ENCODE data around the gene XPC. TPM values are rescaled to one million over a fixed set of nuclear protein-coding genes. Genes with fewer than 3 reads are reported as not detected.
"Not testable (repeated sequence)": the region's sequence is repeated elsewhere in the genome, so short reads cannot be mapped to it uniquely, and the experiment has no call there.

XPC gene
- total RNA-seq, 1 donor from 2014 or later = 40.1 TPM

DNA sequence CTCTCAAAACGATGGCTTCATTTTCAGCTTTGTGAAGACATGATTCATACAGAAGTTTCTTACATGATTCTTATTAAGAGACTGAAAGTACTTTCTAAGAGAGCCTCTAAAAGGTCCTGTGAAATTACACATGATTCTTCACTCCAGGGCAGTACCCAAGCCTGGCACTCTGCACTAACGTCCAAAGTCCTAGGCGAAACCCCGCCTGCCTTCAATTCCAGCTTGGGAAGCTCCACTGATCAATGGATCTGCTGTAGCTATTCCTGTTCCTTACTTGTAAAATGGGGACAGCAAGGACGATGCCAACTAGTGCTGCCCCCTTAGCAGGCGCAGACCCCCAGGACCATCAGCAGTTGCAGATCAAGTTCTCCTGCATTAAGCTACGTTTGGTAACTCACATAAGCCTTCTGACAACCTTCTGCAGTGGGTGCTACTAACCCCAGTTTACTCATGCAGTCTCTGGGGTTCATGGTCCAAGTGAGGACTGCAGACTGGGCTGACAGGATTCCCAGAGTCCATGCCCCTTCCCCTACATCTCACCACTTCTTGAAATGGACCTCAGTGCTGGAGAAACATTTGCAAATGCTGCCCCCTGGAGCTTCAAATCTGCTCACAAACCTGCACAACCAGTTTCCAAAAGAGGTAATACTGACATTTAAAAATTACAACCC lies 64.3 kb downstream of the XPC start:
- Mint-ChIP-seq H3K36me3 (ENCODE audit: insufficient read depth) (peaks cover 11% of the 10 kb centered on the region), H3K4me1 (ENCODE audit: low read depth) (peaks cover 6% of the 10 kb centered on the region), H3K27ac (no peak overlapping the region), H3K27me3 (no peaks in the 10 kb centered on the region), H3K4me3 (ENCODE audit: low read depth) (no peak overlapping the region), H3K9me3 (ENCODE audit: low read depth) (no peaks in the 10 kb centered on the region)
- no peak for DNase-seq (ENCODE audit: low spot score, unreplicated experiment)
- TF ChIP-seq, protein P1, sequence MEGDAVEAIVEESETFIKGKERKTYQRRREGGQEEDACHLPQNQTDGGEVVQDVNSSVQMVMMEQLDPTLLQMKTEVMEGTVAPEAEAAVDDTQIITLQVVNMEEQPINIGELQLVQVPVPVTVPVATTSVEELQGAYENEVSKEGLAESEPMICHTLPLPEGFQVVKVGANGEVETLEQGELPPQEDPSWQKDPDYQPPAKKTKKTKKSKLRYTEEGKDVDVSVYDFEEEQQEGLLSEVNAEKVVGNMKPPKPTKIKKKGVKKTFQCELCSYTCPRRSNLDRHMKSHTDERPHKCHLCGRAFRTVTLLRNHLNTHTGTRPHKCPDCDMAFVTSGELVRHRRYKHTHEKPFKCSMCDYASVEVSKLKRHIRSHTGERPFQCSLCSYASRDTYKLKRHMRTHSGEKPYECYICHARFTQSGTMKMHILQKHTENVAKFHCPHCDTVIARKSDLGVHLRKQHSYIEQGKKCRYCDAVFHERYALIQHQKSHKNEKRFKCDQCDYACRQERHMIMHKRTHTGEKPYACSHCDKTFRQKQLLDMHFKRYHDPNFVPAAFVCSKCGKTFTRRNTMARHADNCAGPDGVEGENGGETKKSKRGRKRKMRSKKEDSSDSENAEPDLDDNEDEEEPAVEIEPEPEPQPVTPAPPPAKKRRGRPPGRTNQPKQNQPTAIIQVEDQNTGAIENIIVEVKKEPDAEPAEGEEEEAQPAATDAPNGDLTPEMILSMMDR (IDR thresholded peaks at IDR 0.05; ENCODE audit: unreplicated experiment) = peak; percentile 59

DNA sequence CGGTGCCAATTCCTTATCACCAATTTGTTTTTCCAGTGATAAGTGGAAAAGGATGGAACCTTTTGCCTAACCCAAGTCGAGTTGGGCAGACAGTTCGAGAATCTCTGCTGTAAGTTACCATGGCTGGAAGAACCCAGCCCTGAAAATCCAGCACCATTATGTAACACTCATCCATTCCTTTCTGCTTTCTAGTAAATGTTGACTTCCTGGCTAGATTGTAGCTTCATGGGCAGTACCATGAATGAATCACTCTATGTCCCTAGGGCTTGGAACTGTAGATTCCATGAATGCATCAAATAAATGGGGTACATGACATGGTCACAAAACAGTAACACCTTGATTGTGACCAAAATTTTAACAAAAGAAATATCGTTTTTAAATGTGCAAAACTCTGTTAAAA lies 67.7 kb downstream of the XPC start:
- Mint-ChIP-seq H3K27ac (no peak overlapping the region), H3K9me3 (ENCODE audit: low read depth) (no peaks in the 10 kb centered on the region), H3K4me1 (ENCODE audit: low read depth) (peaks cover 6% of the 10 kb centered on the region), H3K27me3 (no peaks in the 10 kb centered on the region), H3K4me3 (ENCODE audit: low read depth) (no peak overlapping the region), H3K36me3 (ENCODE audit: insufficient read depth) (peaks cover 11% of the 10 kb centered on the region)
- TF ChIP-seq, protein P1 (IDR thresholded peaks at IDR 0.05; ENCODE audit: unreplicated experiment) = no peak
- DNase-seq (ENCODE audit: low spot score, unreplicated experiment) = no peak

DNA sequence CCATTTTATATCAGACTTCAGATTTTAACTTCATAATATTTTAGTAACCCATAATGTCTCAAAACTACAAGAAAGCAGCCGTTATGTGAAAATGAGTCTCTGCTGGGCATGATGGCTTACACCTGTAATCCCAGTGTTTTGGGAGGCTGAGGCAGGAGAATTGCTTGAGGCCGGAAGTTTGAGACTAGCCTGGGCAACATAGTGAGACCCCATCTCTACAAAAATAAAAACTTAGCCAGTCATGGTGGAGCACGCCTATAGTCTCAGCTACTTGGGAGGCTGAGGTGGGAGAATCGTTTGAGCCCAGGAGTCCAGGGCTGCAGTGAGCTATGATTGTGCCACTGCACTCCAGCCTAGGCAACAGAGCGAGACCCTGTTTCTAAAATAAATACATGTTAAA lies 68.6 kb downstream of the XPC start:
- H3K9me3 Mint-ChIP-seq (ENCODE audit: low read depth); H3K4me1 Mint-ChIP-seq (ENCODE audit: low read depth); DNase-seq (ENCODE audit: low spot score, unreplicated experiment); H3K4me3 Mint-ChIP-seq (ENCODE audit: low read depth); H3K27ac Mint-ChIP-seq; H3K27me3 Mint-ChIP-seq: not testable (repeated sequence)
- H3K36me3 Mint-ChIP-seq (ENCODE audit: insufficient read depth) = peaks cover 11% of the 10 kb centered on the region

DNA sequence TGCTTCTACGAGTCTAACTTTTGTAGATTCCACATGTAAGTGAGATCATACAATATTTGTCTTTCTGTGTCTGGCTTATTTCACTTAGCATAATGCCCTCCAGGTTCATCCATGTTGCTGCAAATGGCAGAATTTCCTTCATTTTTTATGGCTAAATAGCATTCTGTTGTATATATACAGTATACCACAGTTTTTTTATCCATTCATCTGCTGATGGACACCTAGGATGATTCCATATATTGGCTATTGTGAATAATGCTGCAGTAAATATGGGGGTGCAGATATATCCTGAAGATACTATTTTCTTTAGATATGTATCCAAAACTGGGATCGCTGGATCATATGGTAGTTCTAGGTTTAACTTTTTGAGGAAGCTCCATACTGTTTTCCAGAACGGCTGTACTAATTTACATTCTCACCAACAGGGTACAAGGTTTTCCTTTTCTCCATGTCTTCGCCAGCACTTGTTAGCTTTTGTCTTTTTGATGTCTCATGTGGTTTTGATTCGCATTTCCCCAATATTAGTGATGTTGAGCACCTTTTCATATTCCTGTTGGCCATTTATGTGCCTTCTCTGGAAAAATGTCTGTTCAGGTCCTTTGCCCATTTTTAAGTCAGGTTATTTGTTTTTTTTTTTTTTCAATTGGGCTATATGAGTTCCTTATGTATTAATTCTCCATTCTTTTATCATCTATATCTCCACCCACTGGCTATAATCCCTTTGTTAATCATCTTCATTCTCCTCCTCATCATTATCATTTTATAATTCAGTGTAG lies 80.6 kb downstream of the XPC start:
- no peaks in the 10 kb centered on the region for H3K36me3 Mint-ChIP-seq (ENCODE audit: insufficient read depth)
- TF ChIP-seq, protein P1 (IDR thresholded peaks at IDR 0.05; ENCODE audit: unreplicated experiment) = no peak
- no peak overlapping the region for H3K27ac Mint-ChIP-seq
- no peak for DNase-seq (ENCODE audit: low spot score, unreplicated experiment)
- H3K27me3 Mint-ChIP-seq = no peaks in the 10 kb centered on the region
- H3K9me3 Mint-ChIP-seq (ENCODE audit: low read depth) = peaks cover 14% of the 10 kb centered on the region
- no peaks in the 10 kb centered on the region for H3K4me1 Mint-ChIP-seq (ENCODE audit: low read depth)
- no peak overlapping the region for H3K4me3 Mint-ChIP-seq (ENCODE audit: low read depth)

- Mint-ChIP-seq H3K4me3 (ENCODE audit: low read depth) (no peak overlapping the region), H3K9me3 (ENCODE audit: low read depth) (peaks cover 14% of the 10 kb centered on the region), H3K4me1 (ENCODE audit: low read depth) (peaks cover 4% of the 10 kb centered on the region), H3K36me3 (ENCODE audit: insufficient read depth) (no peaks in the 10 kb centered on the region), H3K27ac (no peak overlapping the region), H3K27me3 (no peaks in the 10 kb centered on the region)
- TF ChIP-seq, protein P1 (IDR thresholded peaks at IDR 0.05; ENCODE audit: unreplicated experiment) = no peak
- DNase-seq (ENCODE audit: low spot score, unreplicated experiment) = no peak
Observed at GRCh38 chr3:14096742-14097141, 81.7 kb downstream of the XPC start.

Other genes with a start within 250 kb of the XPC start
- gene CHCHD4, start 53.7 kb downstream of the XPC start, total RNA-seq = 10.8 and 12.7 TPM in 2 replicates
- 38.2 and 40.0 TPM in 2 replicates for gene TMEM43, start 53.5 kb downstream of the XPC start, total RNA-seq
- gene LSM3, start 216 bp upstream of the XPC start, total RNA-seq = 13.2 and 13.4 TPM in 2 replicates
- gene SLC6A6, start 224.0 kb upstream of the XPC start, total RNA-seq = 23.8 and 28.1 TPM in 2 replicates

All from progenitor cell of endocrine pancreas (in vitro differentiated cells).